HuH-7.5 (cell line): ENCODE data around the gene SLC6A13.
"Not testable (repeated sequence)": the region's sequence is repeated elsewhere in the genome, so short reads cannot be mapped to it uniquely, and the experiment has no call there.

Source experiments
- DNase-seq: peaks from one replicate; pipeline ENCODE4 v3.0.0; 2011; ENCODE audit warnings: low spot score

The SLC6A13 gene

DNA sequence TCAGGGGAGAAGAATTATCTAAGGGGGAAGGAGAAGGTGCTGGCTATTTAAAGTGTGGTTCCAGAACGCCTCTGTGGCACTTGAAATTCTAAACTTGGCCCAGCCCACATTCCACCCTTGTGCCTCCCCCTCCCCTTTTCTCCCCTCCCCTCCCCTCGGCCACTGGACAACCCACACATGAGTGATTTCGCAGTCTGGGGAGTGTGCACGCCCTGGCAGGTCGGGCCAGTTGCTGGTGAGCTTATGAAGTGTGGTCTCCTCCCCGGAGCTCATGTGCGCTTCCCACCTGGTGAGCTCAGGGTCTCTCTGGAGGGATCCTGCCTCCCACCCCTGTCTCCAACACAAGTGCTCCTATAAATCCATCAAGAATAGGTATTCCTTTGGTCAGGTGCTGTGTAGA, at the start of gene SLC6A13:
SLC6A13 (minus strand) TSS at position 20 of the 400 bp plus-strand sequence. CDS start 2,784 bp downstream, outside the sequence.
- no peak for DNase-seq

GRCh38 chr12:308511-308910, 45.9 kb upstream of the SLC6A13 start:
- no peak for DNase-seq

- no peak for DNase-seq
Measured at GRCh38 chr12:307406-307805, 44.8 kb upstream of the SLC6A13 start.

DNA sequence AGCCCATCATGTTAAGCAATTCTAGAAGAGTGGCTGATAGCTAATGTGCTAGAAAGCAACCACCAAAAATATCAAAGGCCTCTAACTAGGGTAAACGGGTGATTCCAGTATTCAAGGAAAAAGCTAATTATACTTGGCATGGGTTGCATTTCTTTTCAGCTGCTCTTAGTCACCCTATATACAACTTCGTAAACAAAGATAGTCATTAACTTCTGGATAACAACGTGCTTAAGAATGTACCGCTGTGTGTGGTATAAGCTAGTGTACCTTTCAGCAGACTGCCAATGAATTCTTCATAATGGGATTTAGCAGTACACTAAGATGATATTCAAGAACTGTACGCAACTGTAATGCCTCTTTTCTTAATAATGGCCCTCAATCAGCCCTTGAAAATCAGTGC, 42.2 kb upstream of the SLC6A13 start:
- no peak for DNase-seq

DNA sequence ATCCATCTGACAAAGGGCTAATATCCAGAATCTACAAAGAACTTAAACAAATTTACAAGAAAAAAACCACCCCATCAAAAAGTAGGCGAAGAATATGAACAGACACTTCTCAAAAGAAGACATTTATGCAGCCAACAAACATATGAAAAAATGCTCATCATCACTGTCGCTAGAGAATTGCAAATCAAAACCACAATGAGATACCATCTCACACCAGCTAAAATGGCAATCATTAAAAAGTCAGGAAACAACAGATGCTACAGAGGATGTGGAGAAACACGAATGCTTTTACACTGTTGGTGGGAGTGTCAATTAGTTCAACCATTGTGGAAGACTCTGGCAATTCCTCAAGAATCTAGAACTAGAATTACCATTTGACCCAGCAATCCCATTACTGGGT, 40.1 kb upstream of the SLC6A13 start:
- DNase-seq: not testable (repeated sequence)

DNA sequence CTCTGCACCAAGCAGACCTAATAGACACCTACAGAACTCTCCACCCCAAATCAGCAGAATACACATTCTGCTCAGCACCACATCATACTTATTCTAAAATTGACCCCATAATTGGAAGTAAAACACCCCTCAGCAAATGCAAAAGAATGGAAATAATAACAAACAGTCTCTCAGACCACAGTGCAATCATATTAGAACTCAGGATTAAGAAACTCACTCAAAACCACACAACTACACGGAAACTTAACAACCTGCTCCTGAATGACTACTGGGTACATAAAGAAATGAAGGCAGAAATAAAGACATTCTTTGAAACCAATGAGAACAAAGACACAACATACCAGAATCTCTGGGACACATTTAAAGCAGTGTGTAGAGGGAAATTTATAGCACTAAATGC, 37.5 kb upstream of the SLC6A13 start:
- not testable (repeated sequence) for DNase-seq

GRCh38 chr12:299511-299910, 36.9 kb upstream of the SLC6A13 start:
- DNase-seq: not testable (repeated sequence)

DNA sequence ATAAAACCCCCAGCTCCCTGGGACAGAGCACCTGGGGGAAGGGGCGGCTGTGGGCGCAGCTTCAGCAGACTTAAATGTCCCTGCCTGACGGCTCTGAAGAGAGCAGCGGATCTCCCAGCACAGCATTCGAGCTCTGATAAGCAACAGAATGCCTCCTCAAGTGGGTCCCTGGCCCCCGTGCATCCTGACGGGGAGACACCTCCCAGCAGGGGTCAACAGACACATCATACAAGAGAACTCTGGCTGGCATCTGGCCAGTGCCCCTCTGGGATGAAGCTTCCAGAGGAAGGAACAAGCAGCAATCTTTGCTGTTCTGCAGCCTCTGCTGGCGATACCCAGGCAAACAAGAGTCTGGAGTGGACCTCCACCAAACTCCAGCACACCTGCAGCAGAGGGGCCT, 35.4 kb upstream of the SLC6A13 start:
- not testable (repeated sequence) for DNase-seq

DNA sequence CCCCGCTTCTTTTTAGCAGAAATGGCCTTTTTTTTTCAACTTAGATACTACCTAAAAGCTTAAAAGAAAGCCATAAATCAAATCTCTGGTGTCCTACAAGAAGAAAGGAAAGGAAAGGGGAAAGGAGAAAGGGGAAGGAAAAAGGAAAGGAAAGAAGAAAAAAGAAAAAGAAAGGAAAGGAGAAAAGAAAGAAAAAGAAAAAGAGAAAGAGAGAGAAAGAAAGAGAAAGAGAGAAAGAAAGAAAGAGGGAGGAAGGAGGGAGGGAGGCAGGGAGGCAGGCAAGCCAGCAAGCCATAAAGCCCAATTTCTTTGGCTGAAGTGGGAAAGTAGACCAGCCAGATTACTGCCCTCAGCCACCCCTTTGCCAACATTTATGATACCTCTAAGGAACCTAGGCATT, 32.5 kb upstream of the SLC6A13 start:
- DNase-seq: no peak

GRCh38 chr12:293199-293598, 30.6 kb upstream of the SLC6A13 start:
- no peak for DNase-seq

DNA sequence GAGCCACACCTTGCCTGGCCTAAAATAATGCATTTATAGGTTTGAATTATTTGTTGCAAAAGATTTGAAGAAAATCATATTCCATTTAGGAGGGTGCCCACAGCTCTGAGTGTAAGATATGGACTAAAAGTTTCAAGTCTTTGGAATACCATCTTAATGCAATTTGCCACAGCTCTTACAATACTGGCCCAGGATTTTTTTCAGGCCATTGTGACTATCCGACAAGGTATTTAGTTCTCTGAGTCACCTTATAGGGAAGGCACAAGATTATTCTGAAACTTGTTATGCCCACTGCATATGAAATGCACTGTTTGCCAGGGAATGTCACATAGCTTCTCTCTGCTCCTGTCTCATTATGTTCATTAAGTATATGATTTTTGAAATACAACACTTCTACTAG, 29.6 kb upstream of the SLC6A13 start:
- DNase-seq: no peak

- no peak for DNase-seq
Measured at GRCh38 chr12:291153-291723, 28.6 kb upstream of the SLC6A13 start.

- DNase-seq: no peak
Measured at GRCh38 chr12:288687-289086, 26.1 kb upstream of the SLC6A13 start.

DNA sequence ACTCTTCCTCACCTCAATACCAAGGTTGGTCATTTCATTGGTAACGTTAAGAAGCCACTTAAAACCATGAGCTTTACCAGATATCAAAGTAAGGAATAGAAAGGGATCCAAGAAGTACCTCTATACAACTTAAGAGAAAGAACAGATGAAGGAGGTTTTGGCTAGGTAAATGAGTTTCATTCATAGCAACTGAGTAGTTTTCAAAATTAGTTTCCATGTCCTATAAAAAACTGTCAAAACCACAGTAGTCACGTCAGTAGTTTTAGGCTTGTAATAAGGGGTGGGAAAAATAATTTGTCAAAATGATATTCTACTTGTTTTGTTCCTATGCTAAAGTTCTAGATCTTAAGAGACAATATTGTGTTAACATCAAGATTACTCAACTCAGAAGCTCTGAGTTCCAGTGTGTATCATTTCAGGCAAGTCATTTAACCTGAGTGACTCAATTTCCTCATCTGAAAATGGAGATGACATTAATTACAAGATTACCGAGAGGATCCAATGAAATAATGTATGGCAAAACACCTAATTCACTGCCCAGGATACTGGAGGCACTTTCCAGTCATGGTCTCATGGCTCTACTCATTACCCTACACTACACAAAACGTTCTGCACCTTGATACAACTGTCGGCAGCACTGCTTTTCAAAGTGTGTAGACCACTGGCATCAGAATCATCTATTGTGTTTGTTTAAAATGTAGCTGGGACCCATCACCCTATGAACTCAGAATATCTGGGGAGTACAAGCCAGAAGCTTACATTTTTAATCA, 24.1 kb upstream of the SLC6A13 start:
- DNase-seq: no peak

- no peak for DNase-seq
Measured at GRCh38 chr12:278046-278445, 15.4 kb upstream of the SLC6A13 start.

DNA sequence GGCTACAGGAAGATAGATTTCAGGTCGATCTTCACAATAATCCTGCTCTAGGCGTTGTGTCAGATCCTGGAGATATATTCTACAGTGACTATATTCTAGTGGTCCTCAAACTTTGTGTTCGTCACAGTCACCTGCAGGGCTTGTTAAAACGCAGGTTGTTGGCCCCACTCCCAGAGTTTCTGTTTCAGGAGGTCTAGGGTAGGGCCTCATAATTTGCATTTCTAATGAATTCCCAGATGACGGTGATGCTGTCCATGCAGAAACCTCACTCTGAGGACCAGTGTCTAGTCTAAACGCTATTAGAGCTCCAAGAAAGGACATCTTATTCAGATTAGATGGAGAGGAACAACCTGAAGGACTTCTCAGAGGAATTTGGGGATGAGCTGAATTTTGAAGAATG, 13.2 kb upstream of the SLC6A13 start:
- no peak for DNase-seq

- DNase-seq: no peak
Measured at GRCh38 chr12:273382-273781, 10.7 kb upstream of the SLC6A13 start.

GRCh38 chr12:272942-273341, 10.3 kb upstream of the SLC6A13 start:
- DNase-seq: no peak

DNA sequence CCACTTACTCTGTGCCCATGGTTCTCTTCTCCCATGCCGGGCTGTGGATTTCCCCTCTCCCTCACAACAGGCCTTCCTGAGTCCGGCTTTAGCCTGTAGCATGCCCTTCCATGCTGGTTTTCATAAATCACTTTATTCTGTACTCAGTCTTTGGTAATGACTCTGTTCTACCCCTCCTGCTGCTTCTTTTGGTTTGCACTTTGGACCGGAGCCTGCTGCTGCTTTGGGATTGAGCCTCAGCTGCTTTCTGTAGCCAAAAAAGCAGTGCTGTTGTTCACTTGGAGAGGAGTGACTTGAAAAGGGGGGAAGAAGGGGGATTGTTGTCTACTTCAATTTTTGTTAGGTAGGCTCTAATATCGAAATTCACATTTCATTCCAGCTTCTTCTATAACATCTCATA, 8.5 kb upstream of the SLC6A13 start:
- DNase-seq: no peak

GRCh38 chr12:269191-269590, 6.6 kb upstream of the SLC6A13 start:
- no peak for DNase-seq

DNA sequence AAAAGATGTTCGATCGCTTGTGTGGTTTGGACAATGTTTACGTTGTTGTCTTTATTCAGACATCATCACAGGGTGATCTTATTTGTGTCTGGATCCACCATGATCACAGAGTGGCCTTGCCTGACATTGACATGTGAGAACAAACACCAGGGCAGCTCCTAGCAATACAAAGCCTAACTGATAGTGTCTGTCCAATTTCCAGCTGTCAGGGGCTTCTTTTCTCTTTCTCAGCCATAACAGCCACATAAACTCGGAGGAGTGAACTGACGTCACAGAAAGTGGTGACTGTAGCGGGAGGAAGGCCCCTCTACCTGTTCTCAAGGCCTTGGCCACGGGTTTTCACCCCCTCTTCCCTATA, 5.8 kb upstream of the SLC6A13 start:
- DNase-seq: no peak

DNA sequence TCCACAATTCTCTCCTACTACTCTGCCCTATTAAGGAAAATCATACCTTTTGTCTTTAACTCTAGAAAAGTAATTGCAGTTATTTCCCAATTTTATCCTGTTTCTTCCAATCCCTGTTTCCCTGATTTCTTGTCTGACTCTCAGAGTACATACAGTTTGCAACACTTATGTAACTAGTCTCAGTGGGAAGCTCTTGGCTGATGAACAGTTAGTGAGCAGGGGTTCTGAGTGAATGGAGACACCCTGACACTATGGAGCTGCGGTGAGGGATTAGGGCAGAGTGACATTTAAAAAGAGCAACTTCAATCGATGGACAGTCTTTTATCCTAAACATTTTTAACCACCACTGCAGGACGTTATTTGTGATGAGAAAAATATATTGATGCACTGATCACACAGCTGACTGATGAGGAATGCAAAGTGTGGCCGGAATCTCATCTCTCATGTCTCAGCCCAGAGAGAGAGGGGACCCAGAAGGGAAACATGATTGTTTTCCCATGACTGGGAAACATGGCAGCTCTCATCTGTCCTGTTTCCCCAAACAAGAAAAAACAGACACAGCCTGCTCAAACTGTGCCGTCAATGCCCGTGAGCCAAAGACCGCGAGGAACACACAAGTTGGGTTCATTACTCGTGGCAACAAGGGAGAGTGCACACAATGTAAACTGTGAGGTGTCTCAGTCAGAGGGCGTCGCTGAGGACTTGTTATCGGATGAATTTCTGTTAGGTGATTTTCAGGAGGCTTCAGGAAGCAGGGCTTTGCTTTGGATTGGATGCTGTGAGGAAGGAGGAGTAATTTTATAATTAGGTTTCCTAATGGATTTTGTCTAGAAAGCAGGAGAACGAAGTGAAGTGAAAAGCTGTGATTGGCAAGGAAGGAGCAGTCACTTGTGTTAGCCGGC, 5.2 kb upstream of the SLC6A13 start:
- no peak for DNase-seq

- no peak for DNase-seq
Measured at GRCh38 chr12:265096-265495, 2.5 kb upstream of the SLC6A13 start.
